ENCODE data around the gene RIBC1.
"Not testable (repeated sequence)": the region's sequence is repeated elsewhere in the genome, so short reads cannot be mapped to it uniquely, and the experiment has no call there.

Gene RIBC1

GRCh38 chrX:53437206-53437605, 14.5 kb downstream of the RIBC1 start:
- FAIRE-seq = no peak

GRCh38 chrX:53438174-53438831, 15.6 kb downstream of the RIBC1 start:
- no peak for FAIRE-seq

- FAIRE-seq = no peak
Measured at GRCh38 chrX:53438832-53439230, 16.2 kb downstream of the RIBC1 start.

GRCh38 chrX:53440101-53440500, 17.4 kb downstream of the RIBC1 start:
- no peak for FAIRE-seq

- FAIRE-seq = no peak
Measured at GRCh38 chrX:53440621-53441517, 18.2 kb downstream of the RIBC1 start.

- no peak for FAIRE-seq
Measured at GRCh38 chrX:53441531-53442321, 19.1 kb downstream of the RIBC1 start.

- FAIRE-seq = no peak
Measured at GRCh38 chrX:53442322-53442631, 19.6 kb downstream of the RIBC1 start.

- FAIRE-seq = peak; percentile 44
Measured at GRCh38 chrX:53445977-53446376, 23.3 kb downstream of the RIBC1 start.

GRCh38 chrX:53447441-53447840, 24.8 kb downstream of the RIBC1 start:
- no peak for FAIRE-seq

- FAIRE-seq = no peak
Measured at GRCh38 chrX:53449632-53450031, 27.0 kb downstream of the RIBC1 start.

GRCh38 chrX:53452812-53453211, 30.1 kb downstream of the RIBC1 start:
- FAIRE-seq = no peak

- FAIRE-seq = no peak
Measured at GRCh38 chrX:53456254-53456653, 33.6 kb downstream of the RIBC1 start.

GRCh38 chrX:53458082-53458481, 35.4 kb downstream of the RIBC1 start:
- peak; percentile 94 for FAIRE-seq

GRCh38 chrX:53468659-53469058, 46.0 kb downstream of the RIBC1 start:
- FAIRE-seq = not testable (repeated sequence)

- no peak for FAIRE-seq
Measured at GRCh38 chrX:53471346-53471745, 48.7 kb downstream of the RIBC1 start.

- FAIRE-seq = no peak
Measured at GRCh38 chrX:53474707-53475106, 52.0 kb downstream of the RIBC1 start.

GRCh38 chrX:53476371-53476770, 53.7 kb downstream of the RIBC1 start:
- no peak for FAIRE-seq

- FAIRE-seq = no peak
Measured at GRCh38 chrX:53479301-53479700, 56.6 kb downstream of the RIBC1 start.
